ENCODE measurements around the gene SGMS1.
"Not testable (repeated sequence)": the region's sequence is repeated elsewhere in the genome, so short reads cannot be mapped to it uniquely, and the experiment has no call there.

The SGMS1 gene

DNA sequence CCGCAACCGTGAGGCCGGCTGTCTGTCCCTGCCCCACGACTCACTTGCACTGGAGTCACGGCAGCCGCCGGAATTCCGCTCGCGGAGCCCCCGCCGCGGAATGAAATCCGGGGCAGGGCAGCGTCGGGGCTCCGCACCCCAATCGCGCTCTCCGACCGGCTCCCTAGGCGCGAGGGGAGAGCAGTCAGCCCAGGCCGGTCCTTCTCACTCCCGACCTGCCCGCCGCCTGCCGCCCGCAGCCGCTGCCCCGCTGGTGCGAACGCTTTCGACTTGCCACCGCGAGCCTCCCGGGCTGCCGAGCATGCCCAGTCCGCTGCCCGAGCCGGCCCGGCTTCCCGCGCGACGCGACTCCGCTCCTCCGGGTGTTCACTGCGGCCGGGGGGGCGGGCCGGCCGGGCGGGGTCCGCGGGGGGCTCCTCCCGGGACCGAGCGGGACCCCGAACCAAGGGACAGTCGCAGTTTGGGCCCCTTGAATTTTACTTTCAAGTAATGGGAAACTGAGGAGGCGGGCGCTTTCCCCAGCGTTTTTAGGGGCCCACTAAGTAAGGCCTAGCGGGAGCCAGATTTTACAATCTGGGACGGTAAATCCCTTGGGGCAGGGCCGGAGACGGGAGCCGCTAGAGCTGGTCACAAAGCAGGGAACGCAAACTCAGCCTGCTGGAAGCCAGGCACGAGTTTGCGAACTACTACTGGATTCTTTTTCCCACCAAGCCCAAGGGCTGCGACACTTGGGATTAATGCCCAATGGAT lies at the start of gene SGMS1:
SGMS1 (minus strand) TSS at position 294 of the 750 bp plus-strand sequence. CDS start 279,842 bp downstream, outside the sequence.
- Histone ChIP-seq H3K4me3 (peak within 1 kb of the TSS; percentile 85 to 97 (median 91)), H3K27ac (peak within 1 kb of the TSS; percentile 80 to 100 (median 98))

DNA sequence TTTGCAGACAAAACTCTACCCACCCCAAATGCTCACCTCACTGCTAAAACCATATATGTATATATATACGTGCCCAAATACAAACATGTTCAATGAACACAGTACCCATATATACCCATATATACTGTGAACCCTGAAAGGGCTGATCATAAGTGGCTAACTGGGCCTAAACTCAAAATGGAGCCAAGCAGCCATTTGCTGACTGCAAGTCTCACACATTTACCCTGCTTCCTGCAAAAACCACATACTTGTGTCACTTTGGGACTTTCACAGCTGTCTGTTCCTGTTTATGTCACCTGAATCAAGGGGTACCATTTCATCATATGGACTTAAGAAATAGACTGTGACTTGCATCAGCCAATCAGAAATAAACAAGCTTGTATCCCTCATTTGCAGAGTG lies 48.4 kb upstream of the SGMS1 start:
- H3K27ac ChIP-seq, H3K4me3 ChIP-seq: not testable (repeated sequence)

DNA sequence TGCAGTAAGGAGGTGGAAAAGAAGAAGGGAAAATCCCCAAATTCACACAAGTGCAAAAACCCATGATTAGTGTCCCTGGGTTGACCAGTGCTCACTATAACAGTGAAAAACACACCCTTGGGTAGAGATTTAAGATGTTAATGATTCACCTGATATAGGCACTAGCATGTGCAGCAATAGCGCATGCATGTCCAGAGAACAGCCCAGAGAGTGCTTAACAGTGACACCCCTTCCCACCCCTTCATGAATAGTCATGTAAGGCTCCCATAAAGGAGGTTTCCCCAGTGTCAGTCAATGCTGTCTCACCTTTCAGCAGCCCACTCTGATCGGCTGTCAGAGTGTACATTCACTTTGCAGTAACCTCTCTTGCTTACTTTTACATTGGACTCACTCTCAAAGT lies 47.9 kb upstream of the SGMS1 start:
- H3K27ac ChIP-seq: not testable (repeated sequence)

DNA sequence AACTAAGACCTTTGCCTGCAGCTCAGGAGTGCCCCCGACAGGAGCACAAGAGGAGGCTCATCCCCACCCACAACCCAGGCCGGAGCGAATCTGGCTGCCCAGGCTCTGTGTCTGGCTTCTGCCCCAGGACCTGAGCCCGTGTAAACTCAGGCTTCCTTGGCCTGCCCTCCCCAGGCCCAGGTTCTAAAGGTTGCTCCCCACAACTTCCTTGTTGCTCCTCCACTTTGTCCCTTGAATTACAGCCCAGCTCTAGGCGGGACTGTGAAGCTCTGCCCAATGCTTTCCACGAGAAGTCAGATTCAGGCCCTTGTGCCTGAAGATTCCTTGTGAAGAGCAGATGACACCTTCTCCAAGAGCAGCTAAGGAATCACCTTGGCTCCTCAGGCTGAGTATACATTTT lies 46.2 kb upstream of the SGMS1 start:
- not testable (repeated sequence) for H3K4me3 ChIP-seq, H3K27ac ChIP-seq

More for the DNA sequence above, 47.9 kb upstream of the SGMS1 start:
- not testable (repeated sequence) for H3K4me3 ChIP-seq

DNA sequence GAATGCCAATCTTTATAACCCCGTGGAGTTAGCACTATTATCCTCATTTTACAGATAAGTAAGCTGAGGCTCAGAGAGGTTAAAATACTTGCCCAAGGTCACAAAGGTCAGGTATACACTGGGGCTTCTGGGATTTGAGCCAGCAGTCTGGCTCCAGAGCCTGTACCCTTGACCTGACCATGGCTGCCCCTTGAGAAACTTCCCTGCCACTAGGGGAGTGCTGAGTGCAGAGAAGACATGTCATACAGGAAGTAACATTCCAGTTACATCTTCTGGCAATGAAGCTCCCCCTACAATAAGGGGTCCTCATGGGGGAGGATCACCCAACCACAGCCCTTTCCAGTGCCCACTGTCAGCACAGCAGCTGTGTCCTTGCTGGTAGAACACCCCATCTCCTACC lies 43.6 kb upstream of the SGMS1 start:
- not testable (repeated sequence) for H3K4me3 ChIP-seq, H3K27ac ChIP-seq

DNA sequence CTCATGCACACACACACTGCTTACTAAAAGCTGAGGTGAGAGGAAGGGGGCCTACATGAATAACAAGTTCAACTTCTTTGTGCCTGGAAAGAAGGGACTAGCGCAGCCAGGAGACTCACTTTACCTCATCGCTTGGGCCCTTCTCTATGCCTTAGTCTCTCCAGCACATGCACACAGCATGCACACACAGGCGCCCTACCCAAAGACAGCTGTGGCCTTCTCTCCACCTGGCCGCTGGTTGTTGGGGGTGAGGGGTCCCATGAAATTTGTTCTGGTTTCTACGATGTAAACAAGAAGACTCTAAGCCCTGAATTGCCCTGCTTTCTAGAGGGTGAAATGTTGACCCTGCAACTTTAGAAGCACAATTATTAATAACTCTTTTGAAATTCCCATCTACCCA lies 38.7 kb upstream of the SGMS1 start:
- not testable (repeated sequence) for H3K27ac ChIP-seq, H3K4me3 ChIP-seq

DNA sequence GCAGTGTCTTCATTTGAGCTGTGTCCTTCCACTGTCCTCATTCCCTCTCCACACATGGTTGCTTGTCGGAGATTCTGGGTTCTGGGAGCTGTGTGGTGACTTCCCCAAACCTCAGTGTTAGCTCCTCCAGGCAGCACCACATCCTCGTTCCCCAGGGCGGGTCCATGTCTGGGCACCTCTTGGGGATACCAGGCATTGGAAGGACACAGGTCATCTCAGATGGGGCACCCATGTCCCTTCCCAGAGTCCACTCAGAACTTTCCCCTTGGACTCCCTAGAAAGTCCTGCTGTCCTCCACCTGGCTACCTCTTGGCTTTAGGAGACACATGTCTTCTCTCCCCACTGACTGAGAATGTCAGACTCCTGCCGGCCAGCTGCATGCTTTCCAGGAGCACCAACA lies 37.8 kb upstream of the SGMS1 start:
- H3K27ac ChIP-seq, H3K4me3 ChIP-seq: not testable (repeated sequence)

DNA sequence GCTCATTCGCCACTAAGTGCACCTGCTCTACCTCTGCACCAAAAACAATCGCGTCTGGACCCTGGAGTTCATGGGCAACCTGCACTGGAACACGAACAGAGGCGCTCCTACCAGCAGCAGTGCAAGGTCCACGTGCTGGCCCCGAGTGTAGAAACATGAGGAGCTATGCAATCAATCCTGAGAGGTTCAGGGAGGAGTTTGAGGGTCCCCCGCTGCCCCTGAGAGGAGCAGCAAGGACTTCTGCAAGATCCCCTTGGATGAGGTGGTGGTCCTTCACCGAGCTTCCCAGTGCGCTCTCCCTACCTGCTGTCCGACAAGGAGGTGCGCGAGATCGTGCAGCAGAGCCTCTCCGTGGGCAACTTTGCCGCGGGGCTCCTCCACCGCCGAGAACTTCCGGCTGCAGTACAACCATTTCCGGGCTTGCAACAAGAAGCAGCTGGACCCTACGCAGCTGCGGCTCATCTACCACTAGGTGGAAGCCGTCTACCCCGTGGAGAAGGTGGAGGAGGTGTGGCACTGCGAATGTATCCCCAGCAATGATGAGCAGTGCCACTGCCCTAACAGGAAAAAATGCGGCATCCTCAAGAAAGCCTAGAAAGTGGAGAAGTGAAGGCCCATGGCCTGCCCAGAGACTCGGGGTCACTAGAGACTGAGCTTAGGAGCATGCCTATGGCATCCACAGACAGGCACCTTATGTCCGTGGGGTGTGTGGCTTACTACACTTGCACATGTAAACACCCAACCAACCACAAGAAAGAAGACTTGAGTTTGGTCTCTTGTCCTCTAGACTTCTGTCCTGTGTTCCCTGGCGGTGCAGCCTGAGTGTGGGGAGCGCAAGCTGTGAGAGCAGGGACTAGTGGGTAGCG lies 36.3 kb upstream of the SGMS1 start:
- H3K27ac ChIP-seq: peak overlapping the region in 1 of 21 experiments; percentile 30

DNA sequence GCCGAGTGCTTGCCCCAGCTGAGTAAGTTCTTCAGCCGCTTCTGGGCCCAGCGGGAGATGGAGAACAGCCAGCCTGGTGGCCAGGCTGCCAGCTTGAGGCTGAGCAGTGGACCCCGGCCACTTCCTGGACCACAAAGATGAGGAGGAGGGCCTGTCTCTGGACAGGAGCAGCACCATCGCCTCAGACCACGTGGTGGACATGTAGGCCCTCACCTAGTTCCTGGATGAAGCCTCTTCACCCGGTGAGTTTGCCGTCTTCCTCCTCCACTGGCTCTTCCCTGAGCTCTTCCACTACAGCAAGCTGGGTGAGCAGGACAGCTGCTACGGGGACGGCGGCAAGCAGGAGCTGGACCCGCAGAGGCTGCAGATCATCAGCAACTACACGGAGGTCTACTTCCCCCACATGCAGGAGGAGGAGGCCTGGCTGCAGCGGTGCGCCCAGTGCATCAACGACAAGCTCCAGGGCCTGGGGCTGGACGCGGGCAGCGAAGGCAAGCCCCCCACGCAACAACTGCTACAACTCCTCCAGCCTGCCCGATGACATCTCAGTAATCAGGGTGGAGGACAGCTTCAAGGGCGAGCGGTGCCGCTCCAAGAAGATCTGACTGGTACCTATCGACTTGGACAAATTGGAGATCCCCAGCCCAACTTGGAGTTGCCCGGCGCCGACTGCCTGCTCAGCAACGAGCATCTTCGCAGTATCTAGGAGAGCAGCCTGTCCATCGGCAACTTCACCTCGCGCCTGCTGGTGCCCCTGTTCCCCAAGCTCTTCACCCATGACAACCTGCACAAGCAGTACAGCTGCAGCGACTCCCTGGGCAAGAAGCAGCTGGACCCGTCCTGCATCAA lies 35.5 kb upstream of the SGMS1 start:
- peak overlapping the region in 1 of 7 experiments; percentile 49 for H3K4me3 ChIP-seq
- not testable (repeated sequence) for H3K27ac ChIP-seq

More for the DNA sequence above, 36.3 kb upstream of the SGMS1 start:
- peak overlapping the region in 2 of 7 experiments; percentile 21 to 49 for H3K4me3 ChIP-seq

DNA sequence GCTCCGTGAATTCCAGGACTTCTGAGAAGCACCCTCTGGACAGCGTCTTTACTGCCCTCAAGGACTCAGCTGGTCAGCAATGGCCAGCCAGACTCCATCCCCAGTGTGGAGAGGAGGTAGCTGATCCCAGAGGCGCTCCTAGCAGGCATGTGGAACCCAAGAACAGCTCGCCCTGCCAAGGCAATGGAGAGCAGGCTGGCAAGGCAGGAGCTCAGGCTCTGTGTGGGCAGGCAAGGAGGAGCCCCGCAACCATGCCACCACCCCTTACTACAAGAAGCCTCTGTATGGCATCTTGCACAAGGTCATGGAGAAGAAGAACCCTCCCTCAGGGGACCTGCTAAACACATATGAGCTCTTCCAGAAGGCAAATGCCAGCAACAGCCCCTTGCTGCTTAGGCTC lies 34.4 kb upstream of the SGMS1 start:
- H3K27ac ChIP-seq: no peak overlapping the region
- H3K4me3 ChIP-seq: no peak overlapping the region

DNA sequence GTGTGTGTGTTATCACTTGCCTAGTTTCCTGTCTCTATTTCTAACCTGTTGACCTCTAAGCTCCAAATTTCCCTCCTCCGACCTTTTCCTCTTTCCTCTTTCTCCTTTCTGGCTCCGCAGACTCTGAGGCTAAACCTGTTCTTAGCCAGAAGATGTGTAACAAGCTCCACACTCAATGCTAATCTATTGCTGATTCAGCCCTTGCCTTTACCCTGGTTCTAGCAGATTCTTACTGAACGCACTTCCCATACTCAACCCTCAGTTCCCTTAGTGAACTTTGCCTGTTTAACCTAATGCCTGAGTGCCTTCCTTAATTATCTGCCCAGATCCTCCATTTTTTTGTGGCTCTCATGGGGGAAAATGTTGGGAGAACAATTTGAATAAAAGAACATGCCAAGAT lies 30.0 kb upstream of the SGMS1 start:
- no peak overlapping the region for H3K4me3 ChIP-seq
- no peak overlapping the region for H3K27ac ChIP-seq

DNA sequence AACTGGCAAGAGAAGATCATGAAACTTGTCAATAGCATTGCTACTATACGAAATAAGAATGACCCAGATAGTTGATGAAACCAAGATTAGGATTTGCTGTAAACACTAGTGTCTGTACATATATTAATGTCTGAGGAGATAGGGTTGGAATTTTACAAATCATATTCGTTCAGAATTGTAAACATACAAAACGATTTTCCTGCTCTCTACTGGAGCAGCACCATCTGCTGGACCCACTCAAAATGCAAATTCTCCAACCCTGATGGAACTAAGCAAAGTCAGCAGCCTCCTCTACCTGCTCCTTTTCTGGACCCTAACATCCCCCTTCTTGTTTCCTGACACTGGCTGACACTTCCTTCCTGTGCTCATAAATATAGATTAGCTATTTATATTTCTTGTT lies 29.4 kb upstream of the SGMS1 start:
- no peak overlapping the region for H3K4me3 ChIP-seq
- H3K27ac ChIP-seq: no peak overlapping the region

DNA sequence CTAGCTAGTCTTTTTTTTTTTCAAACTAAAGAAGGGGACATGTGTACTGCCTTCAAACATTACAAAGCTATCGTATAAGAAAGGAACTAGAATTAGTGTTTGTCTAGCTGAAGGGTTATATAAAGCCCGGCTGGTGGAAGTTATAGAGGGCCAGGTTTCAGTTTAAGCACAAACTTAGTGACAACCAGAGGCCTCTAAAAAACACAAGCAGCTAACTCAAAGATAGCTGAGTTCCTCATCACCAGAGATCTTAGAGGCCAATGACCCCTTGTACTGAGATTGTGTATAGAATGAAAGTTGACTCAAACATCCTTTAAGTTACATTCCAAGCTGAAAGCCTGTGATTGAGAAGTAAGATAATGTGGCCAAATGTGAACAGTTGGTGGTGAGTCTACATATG lies 28.1 kb upstream of the SGMS1 start:
- Histone ChIP-seq H3K27ac (no peak overlapping the region), H3K4me3 (no peak overlapping the region)

DNA sequence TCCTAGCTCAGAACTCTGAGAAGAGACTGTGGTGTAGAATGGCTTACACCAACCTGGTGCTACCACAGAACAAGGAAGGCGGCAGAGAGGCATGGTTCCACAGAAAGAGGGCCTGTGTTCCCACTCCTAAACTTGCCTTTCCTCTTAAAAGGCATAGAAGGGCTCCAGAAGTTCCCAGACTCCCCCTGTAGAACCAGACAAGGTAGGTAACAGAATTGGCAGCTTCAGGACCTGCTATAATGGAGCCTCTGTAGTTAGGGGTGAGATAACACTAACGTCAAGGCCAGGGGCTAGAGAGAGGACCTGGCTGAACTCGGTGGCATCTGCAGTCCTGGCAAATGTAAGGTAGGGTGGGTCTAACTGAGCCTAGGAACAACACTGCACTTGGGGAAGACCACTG lies 26.7 kb upstream of the SGMS1 start:
- Histone ChIP-seq H3K27ac (no peak overlapping the region), H3K4me3 (no peak overlapping the region)

DNA sequence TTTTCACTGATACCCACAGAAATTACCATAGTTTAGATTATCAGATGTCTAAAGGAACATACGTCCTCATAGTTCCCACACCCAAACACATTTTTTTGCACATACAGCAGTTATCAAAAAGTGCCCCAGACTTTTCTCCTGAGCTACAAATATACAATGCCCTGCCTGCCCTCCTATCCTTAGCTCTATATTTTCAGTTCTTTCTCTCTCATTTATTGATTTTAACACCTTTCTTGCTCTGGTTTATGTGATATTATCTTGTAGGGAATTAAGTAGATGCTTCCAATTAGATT lies 25.1 kb upstream of the SGMS1 start:
- Histone ChIP-seq H3K4me3 (no peak overlapping the region), H3K27ac (no peak overlapping the region)

DNA sequence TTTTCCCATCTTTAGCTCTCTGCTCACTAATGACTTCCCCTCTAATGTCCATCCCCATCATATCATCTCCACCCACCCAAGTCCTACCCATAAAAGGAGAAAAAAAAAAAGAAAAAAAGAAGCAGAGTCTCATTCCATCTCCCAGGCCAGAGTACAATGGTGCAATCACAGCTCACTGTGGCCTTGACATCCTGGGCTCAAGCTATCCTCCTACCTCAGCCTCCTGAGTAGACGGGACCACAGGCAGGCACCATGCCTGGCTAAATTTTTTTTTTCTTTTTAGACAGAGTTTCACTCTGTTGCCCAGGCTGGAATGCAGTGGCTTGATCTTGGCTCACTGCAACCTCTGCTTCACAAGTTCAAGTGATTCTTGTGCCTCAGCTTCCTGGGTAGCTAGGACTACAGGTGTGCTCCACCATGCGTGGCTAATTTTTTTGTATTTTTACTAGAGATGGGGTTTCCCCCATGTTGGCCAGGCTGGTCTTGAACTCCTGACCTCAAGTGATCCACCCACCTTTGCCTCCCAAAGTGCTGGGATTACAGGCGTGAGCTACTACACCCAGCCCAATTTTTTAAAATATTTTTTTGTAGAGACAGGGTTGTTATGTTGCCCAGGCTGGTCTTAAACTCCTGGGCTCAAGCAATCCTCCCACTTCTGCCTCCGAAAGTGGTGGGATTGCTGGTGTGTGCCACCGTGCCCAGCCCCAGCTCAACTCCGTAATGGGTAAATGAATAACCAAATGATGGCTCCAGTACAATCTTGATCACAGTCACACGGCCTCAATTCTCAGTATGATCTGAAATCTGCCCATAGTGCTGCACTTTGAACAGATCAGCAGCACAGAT lies 24.6 kb upstream of the SGMS1 start:
- no peak overlapping the region for H3K4me3 ChIP-seq
- H3K27ac ChIP-seq: no peak overlapping the region

DNA sequence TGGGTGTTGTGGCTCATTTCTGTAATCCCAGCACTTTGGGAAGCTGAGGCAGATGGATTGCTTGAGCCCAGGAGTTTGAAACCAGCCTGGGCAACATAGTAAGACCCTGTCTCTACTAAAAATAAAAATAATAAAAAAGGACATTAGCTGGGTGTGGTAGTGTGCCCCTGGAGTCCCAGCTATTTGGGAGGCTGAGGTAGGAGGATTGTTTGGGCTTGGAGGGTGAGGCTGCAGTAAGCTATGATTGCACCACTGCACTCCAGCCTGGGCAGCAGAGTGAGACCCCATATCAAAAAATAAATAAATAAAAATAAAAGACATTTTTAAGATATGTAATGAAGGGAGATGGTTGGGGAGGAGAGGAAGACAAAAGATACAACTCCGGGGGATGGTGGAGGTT lies 23.6 kb upstream of the SGMS1 start:
- not testable (repeated sequence) for H3K4me3 ChIP-seq, H3K27ac ChIP-seq

DNA sequence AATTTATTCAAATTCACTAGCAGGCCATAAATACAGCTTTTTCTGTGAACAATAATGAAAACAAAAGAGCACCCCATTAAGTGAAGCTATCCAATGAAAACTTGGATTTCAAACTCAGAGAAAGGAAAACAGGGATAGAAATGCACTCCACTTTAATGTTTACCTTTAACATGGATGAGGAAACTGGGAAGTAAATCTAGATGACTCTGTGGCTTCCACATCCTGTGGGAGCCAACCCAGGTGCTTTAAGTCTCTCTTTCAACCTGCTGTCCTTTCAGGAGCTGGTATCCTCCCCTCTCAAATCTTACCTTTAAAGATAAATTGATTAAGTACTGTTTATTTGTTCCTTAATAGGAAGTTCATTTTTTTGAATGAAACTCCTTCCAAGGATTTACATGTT lies 21.5 kb upstream of the SGMS1 start:
- no peak overlapping the region for H3K27ac ChIP-seq
- H3K4me3 ChIP-seq: no peak overlapping the region

DNA sequence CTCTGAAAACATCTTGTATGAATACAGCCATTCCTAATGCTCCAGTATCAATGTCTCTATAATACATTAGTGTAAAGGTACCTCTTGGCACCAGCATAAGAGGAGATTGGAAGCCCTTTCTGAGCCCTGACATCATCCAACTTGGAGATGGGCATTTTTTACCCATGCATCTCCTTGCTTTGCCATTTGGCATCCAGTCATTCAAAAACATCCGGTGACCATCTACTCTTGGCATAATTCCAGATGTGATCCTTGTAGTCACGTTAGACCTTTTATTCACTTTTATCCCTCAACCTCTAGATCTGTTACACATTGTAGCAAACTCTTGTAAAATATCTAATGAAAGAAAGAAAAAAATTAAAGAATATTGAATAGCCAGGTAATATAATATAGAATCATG lies 17.9 kb upstream of the SGMS1 start:
- Histone ChIP-seq H3K4me3 (no peak overlapping the region), H3K27ac (no peak overlapping the region)

DNA sequence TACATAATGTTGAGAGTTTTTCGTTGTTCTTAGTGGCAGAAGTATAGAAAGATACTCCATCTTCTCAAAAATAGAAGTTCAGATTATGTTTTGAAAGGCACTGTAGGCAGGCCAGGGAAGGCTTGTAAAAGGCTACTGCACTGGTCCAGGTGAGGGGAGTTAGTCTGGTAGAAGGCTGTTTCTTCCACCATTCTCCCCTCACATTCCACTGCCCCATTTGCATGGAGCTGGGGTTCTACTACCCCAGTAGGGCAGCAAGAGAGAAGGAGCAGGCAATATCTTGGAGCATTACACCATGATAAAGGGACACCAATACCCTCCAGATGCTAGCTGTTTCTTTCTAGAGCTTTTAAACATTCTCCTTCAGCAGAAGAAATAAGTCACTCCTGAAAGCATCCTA lies 16.5 kb upstream of the SGMS1 start:
- Histone ChIP-seq H3K27ac (no peak overlapping the region), H3K4me3 (no peak overlapping the region)

All from skin epidermis (tissue), 12 donors.